IMR-90 (cell line): Measurements from ENCODE around the gene KRT6C. TPM values are rescaled to one million over a fixed set of nuclear protein-coding genes. Genes with fewer than 3 reads are reported as not detected.

Source experiments
- ATAC-seq: fragments of 200-7000 bp; cut with Tn5 transposase; 2 replicates; pipeline ENCODE4 v1.9.1; 2020; ENCODE audit warnings: low read depth, mild to moderate bottlenecking, moderate library complexity
- BruUV-seq: library from RNA; stranded (reverse); fragments of 400-500 nt; replicated peaks from 2 replicates; lab custom pipeline; 2021; lab: Mats Ljungman, UMichigan
- CTCF ChIA-PET: fragments of 300-600 bp; formaldehyde crosslinking; extraction: SDS; loops from one replicate; lab custom pipeline; 2021; ENCODE audit warnings: antibody characterized with exemption; lab: Yijun Ruan, JAX
- POLR2A ChIA-PET: fragments of 300-600 bp; sonication (Branson Sonifier 250); formaldehyde crosslinking; loops from one replicate; lab custom pipeline; 2022; ENCODE audit warnings: antibody characterized with exemption; ENCODE audit not compliant: unreplicated experiment; lab: Charles Lee
- DNase-seq: peaks from one replicate; pipeline ENCODE4 v3.0.0; 2013
- H2AFZ ChIP-seq: replicated peaks from 2 replicates; pipeline ENCODE3; 2013; ENCODE audit warnings: low read length, mild to moderate bottlenecking; ENCODE audit not compliant: poor library complexity
- H2AK5ac ChIP-seq: 2 replicates; pipeline ENCODE4 v1.6.1; 2013; ENCODE audit warnings: low read depth, low read length, inconsistent platforms
- H2AK9ac ChIP-seq: replicated peaks from 2 replicates; pipeline ENCODE3; 2013; ENCODE audit warnings: mild to moderate bottlenecking, low read depth, low read length, moderate library complexity; ENCODE audit not compliant: poor library complexity
- H2BK120ac ChIP-seq: 2 replicates; pipeline ENCODE4 v1.6.1; 2013; ENCODE audit warnings: low read depth, low read length, inconsistent platforms
- H2BK15ac ChIP-seq: 3 replicates; pipeline ENCODE4 v1.6.1; 2013; ENCODE audit warnings: low read depth, low read length, inconsistent platforms
- H2BK20ac ChIP-seq: 2 replicates; pipeline ENCODE4 v1.6.1; 2013; ENCODE audit warnings: low read depth, mild to moderate bottlenecking, inconsistent platforms, low read length, moderate library complexity
- H2BK5ac ChIP-seq: 2 replicates; pipeline ENCODE4 v1.6.1; 2013; ENCODE audit warnings: mild to moderate bottlenecking, low read depth, low read length, inconsistent platforms; ENCODE audit not compliant: poor library complexity, severe bottlenecking
- H3K14ac ChIP-seq: replicated peaks from 2 replicates; pipeline ENCODE4 v1.6.1; 2013; ENCODE audit warnings: low read depth, low read length, inconsistent platforms
- H3K18ac ChIP-seq: 2 replicates; pipeline ENCODE4 v1.6.1; 2013; ENCODE audit warnings: low read depth, low read length, control low read depth
- H3K23ac ChIP-seq: 2 replicates; pipeline ENCODE4 v1.6.1; 2013; ENCODE audit warnings: low read depth, low read length, inconsistent platforms
- H3K27ac ChIP-seq: 2 replicates; pipeline ENCODE4 v1.5.1; 2013; ENCODE audit warnings: mild to moderate bottlenecking, control low read depth, low read length; ENCODE audit not compliant: insufficient read depth
- H3K27me3 ChIP-seq: 2 replicates; pipeline ENCODE4 v1.6.1; 2013; ENCODE audit warnings: low read length; ENCODE audit not compliant: control insufficient read depth, insufficient read depth
- H3K36me3 ChIP-seq: 2 replicates; pipeline ENCODE4 v1.6.1; 2013; ENCODE audit warnings: low read length, mixed read lengths; ENCODE audit not compliant: control insufficient read depth, insufficient read depth
- H3K4ac ChIP-seq: 2 replicates; pipeline ENCODE4 v1.6.1; 2013; ENCODE audit warnings: low read depth, low read length, inconsistent platforms
- H3K4me1 ChIP-seq: 2 replicates; pipeline ENCODE4 v1.6.1; 2013; ENCODE audit warnings: low read length, mixed read lengths; ENCODE audit not compliant: control insufficient read depth, insufficient read depth
- H3K4me2 ChIP-seq: 2 replicates; pipeline ENCODE4 v1.6.1; 2013; ENCODE audit warnings: low read depth, mild to moderate bottlenecking, control low read depth, low read length, moderate library complexity
- H3K4me3 ChIP-seq: 2 replicates; pipeline ENCODE4 v1.5.1; 2013; ENCODE audit warnings: low read depth, mild to moderate bottlenecking, control low read depth, low read length, moderate library complexity; ENCODE audit not compliant: insufficient read depth
- H3K56ac ChIP-seq: 2 replicates; pipeline ENCODE4 v1.6.1; 2013; ENCODE audit warnings: low read length, inconsistent platforms; ENCODE audit not compliant: insufficient read depth; ENCODE audit errors: extremely low read depth
- H3K79me1 ChIP-seq, 2 experiments: 2 replicates each; pipeline ENCODE4 v1.6.1; 2013; ENCODE audit warnings: low read length in 2 of 2, inconsistent platforms in 1 of 2, low read depth in 1 of 2
- H3K9ac ChIP-seq: 2 replicates; pipeline ENCODE4 v1.6.1; 2013; ENCODE audit warnings: low read depth, low read length, control low read depth
- H3K9me1 ChIP-seq: 2 replicates; pipeline ENCODE4 v1.6.1; 2013; ENCODE audit warnings: low read length, inconsistent platforms; ENCODE audit not compliant: insufficient read depth
- H3K9me3 ChIP-seq: 2 replicates; pipeline ENCODE4 v1.6.1; 2013; ENCODE audit warnings: low read length; ENCODE audit not compliant: control insufficient read depth, insufficient read depth
- H4K20me1 ChIP-seq: 2 replicates; pipeline ENCODE4 v1.6.1; 2013; ENCODE audit warnings: low read length, inconsistent platforms; ENCODE audit not compliant: insufficient read depth
- H4K5ac ChIP-seq: 2 replicates; pipeline ENCODE4 v1.6.1; 2013; ENCODE audit warnings: mild to moderate bottlenecking, low read depth, low read length, control low read depth
- H4K8ac ChIP-seq, 2 experiments: 2 replicates each; pipeline ENCODE4 v1.6.1; 2013; ENCODE audit warnings: low read depth in 2 of 2, low read length in 2 of 2, control low read depth in 1 of 2, inconsistent platforms in 1 of 2
- H4K91ac ChIP-seq: 2 replicates; pipeline ENCODE4 v1.6.1; 2013; ENCODE audit warnings: low read depth, low read length, inconsistent platforms; ENCODE audit not compliant: insufficient read depth
- ELK1 ChIP-seq: fragments of 150-350 bp; IDR thresholded peaks from 2 replicates; pipeline ENCODE4 v1.6.1; 2016; ENCODE audit warnings: low read depth, mild to moderate bottlenecking, low read length, moderate library complexity, borderline replicate concordance
- MXI1 ChIP-seq: IDR thresholded peaks from 2 replicates; pipeline ENCODE4 v1.6.1; 2012; ENCODE audit warnings: low read depth, mild to moderate bottlenecking, low read length, moderate library complexity, borderline replicate concordance
- RCOR1 ChIP-seq: IDR thresholded peaks from 2 replicates; pipeline ENCODE4 v1.6.1; 2012; ENCODE audit warnings: mild to moderate bottlenecking, low read length, improper control_type of control experiment; ENCODE audit not compliant: insufficient replicate concordance
- USF2 ChIP-seq: fragments of 150-350 bp; IDR thresholded peaks from 2 replicates; pipeline ENCODE4 v1.6.1; 2017; ENCODE audit warnings: mild to moderate bottlenecking, antibody characterized with exemption, low read length, low read depth
- WGBS, 2 experiments: methylation state at CpG; one replicate each; pipeline versions ENCODE4 v1.1.5 to v1.1.7; 2013; ENCODE audit warnings: missing lambda C conversion rate in 2 of 2; ENCODE audit not compliant: insufficient read length in 1 of 2; ENCODE audit errors: extremely low coverage in 2 of 2; 5-methylcytosine and 5-hydroxymethylcytosine counted together
- dilution Hi-C: fragments of 300-500 bp; cut with HindIII; formaldehyde crosslinking; loops from one replicate; pipeline ENCODE4 v1.14.3; 2018; ENCODE audit warnings: low sequenced_read_pairs; ENCODE audit not compliant: unreplicated experiment
- in situ Hi-C: fragments of 300-500 bp; cut with MboI; formaldehyde crosslinking; loops from 3 replicates; pipeline ENCODE4 v1.14.3; 2019; ENCODE audit warnings: low sequenced_read_pairs, inconsistent platforms, mixed read lengths
- intact Hi-C: fragments of 100-400 bp; cut with micrococcal nuclease; formaldehyde crosslinking; loops from 2 replicates; pipeline ENCODE4 v1.10.0; 2022
- polyA plus RNA-seq, 3 experiments: library from polyadenylated mRNA; depleted of rRNA; stranded (reverse); fragments of >200 nt; gene quantifications; 2 replicates each; pipeline ENCODE4 v1.2.3, GENCODE V29; 2012; ENCODE audit warnings: low replicate concordance in 1 of 3
- total RNA-seq: library from RNA; depleted of rRNA; stranded (reverse); fragments of >200 nt; gene quantifications from 2 replicates; pipeline ENCODE4 v1.2.3, GENCODE V29; 2012; rRNA removed

KRT6C gene
- total and polyA plus RNA-seq, 2 of the 4 experiments (the other 2 are of a cell fraction) = not detected

- Histone ChIP-seq H4K91ac (no peak overlapping the region), H3K9ac (no peak overlapping the region), H3K79me1 (no peaks in the 10 kb centered on the region), H3K4me3 (no peak overlapping the region), H2AK9ac (no peak overlapping the region), H3K4ac (no peak overlapping the region), H3K23ac (no peak overlapping the region), H2BK20ac (no peak overlapping the region), H3K18ac (no peak overlapping the region), H4K8ac (no peak overlapping the region), H3K14ac (no peak overlapping the region), H3K9me1 (peaks cover 6% of the 10 kb centered on the region; the same call in 1 of the 2 replicates), H3K56ac (no peak overlapping the region), H3K27me3 (peaks cover 25% of the 10 kb centered on the region), H2BK5ac (no peak overlapping the region), H4K5ac (no peak overlapping the region), H3K9me3 (no peaks in the 10 kb centered on the region), H2BK15ac (no peak overlapping the region), H3K4me2 (no peak overlapping the region), H2AFZ (no peak overlapping the region), H3K27ac (no peak overlapping the region), H2BK120ac (no peak overlapping the region), H3K36me3 (no peaks in the 10 kb centered on the region), H4K20me1 (no peaks in the 10 kb centered on the region), H2AK5ac (no peak overlapping the region), H3K4me1 (no peaks in the 10 kb centered on the region)
- WGBS, 2 experiments = 0% methylated on average over 1 of the region's 4 CpGs; no CpG with 5 or more reads in 1 of the 2 experiments
- in situ Hi-C loops = no loop called here
- no TSS peak for BruUV-seq
- ChIA-PET POLR2A (interaction anchor here (0.6 kb wide), 1 partner anchor 236 kb away, joined by 7 read pairs; no protein-coding TSS in a partner anchor), CTCF (no interaction called here)
- TF ChIP-seq RCOR1 (no peak), ELK1 (no peak), USF2 (no peak), MXI1 (no peak)
- no peak for DNase-seq
- intact Hi-C loops = no loop called here
- dilution Hi-C loops = no loop called here
- no peak for ATAC-seq
Measured at GRCh38 chr12:52418576-52419110, 55.0 kb downstream of the KRT6C start.

Other genes starting within 250 kb of the KRT6C start
- 0.54 and 1.4 TPM in 2 replicates for gene KRT7, start 240.6 kb downstream of the KRT6C start, total RNA-seq
- 1.4 and 1.7 TPM in 2 replicates for gene KRT7, start 240.6 kb downstream of the KRT6C start, polyA plus RNA-seq (2012; rRNA removed)
- gene KRT86, start 199.2 kb downstream of the KRT6C start, total RNA-seq = not detected in 2 replicates
- 0.06 TPM in 1 of 2 replicates, not detected in the other for gene KRT86, start 199.2 kb downstream of the KRT6C start, polyA plus RNA-seq (2012; rRNA removed)
- gene KRT81, start 182.3 kb downstream of the KRT6C start, total RNA-seq = under 0.01 TPM in 2 replicates
- 0.05 and 0.29 TPM in 2 replicates for gene KRT81, start 182.3 kb downstream of the KRT6C start, polyA plus RNA-seq (2012; rRNA removed)
- not detected in 2 replicates for gene KRT83, start 152.4 kb downstream of the KRT6C start, total RNA-seq
- not detected in 2 replicates for gene KRT83, start 152.4 kb downstream of the KRT6C start, polyA plus RNA-seq (2012; rRNA removed)
- not detected in 2 replicates for gene KRT85, start 106.3 kb downstream of the KRT6C start, total RNA-seq
- not detected in 2 replicates for gene KRT85, start 106.3 kb downstream of the KRT6C start, polyA plus RNA-seq (2012; rRNA removed)
- gene KRT84, start 88.2 kb downstream of the KRT6C start, total RNA-seq = not detected in 2 replicates
- gene KRT84, start 88.2 kb downstream of the KRT6C start, polyA plus RNA-seq (2012; rRNA removed) = not detected in 2 replicates
- not detected in 2 replicates for gene KRT82, start 67.5 kb downstream of the KRT6C start, total RNA-seq
- gene KRT82, start 67.5 kb downstream of the KRT6C start, polyA plus RNA-seq (2012; rRNA removed) = not detected in 2 replicates
- gene KRT75, start 39.4 kb downstream of the KRT6C start, total RNA-seq = not detected in 2 replicates
- gene KRT75, start 39.4 kb downstream of the KRT6C start, polyA plus RNA-seq (2012; rRNA removed) = not detected in 2 replicates
- gene KRT6B, start 21.7 kb downstream of the KRT6C start, total RNA-seq = not detected in 2 replicates
- gene KRT6B, start 21.7 kb downstream of the KRT6C start, polyA plus RNA-seq (2012; rRNA removed) = not detected in 2 replicates
- not detected in 2 replicates for gene KRT6A, start 19.5 kb upstream of the KRT6C start, total RNA-seq
- gene KRT6A, start 19.5 kb upstream of the KRT6C start, polyA plus RNA-seq (2012; rRNA removed) = not detected in 2 replicates
- not detected in 2 replicates for gene KRT5, start 46.6 kb upstream of the KRT6C start, total RNA-seq
- not detected in 2 replicates for gene KRT5, start 46.6 kb upstream of the KRT6C start, polyA plus RNA-seq (2012; rRNA removed)
- not detected in 2 replicates for gene KRT71, start 79.3 kb upstream of the KRT6C start, total RNA-seq
- gene KRT71, start 79.3 kb upstream of the KRT6C start, polyA plus RNA-seq (2012; rRNA removed) = not detected in 2 replicates
- not detected in 2 replicates for gene KRT74, start 100.0 kb upstream of the KRT6C start, total RNA-seq
- gene KRT74, start 100.0 kb upstream of the KRT6C start, polyA plus RNA-seq (2012; rRNA removed) = not detected in 2 replicates
- not detected in 2 replicates for gene KRT72, start 127.7 kb upstream of the KRT6C start, total RNA-seq
- gene KRT72, start 127.7 kb upstream of the KRT6C start, polyA plus RNA-seq (2012; rRNA removed) = not detected in 2 replicates
- not detected in 2 replicates for gene KRT73, start 144.8 kb upstream of the KRT6C start, total RNA-seq
- gene KRT73, start 144.8 kb upstream of the KRT6C start, polyA plus RNA-seq (2012; rRNA removed) = not detected in 2 replicates
- gene KRT2, start 178.4 kb upstream of the KRT6C start, total RNA-seq = not detected in 2 replicates
- not detected in 2 replicates for gene KRT2, start 178.4 kb upstream of the KRT6C start, polyA plus RNA-seq (2012; rRNA removed)
- gene KRT1, start 206.6 kb upstream of the KRT6C start, total RNA-seq = not detected in 2 replicates
- not detected in 2 replicates for gene KRT1, start 206.6 kb upstream of the KRT6C start, polyA plus RNA-seq (2012; rRNA removed)
- not detected in 2 replicates for gene KRT77, start 229.7 kb upstream of the KRT6C start, total RNA-seq
- gene KRT77, start 229.7 kb upstream of the KRT6C start, polyA plus RNA-seq (2012; rRNA removed) = not detected in 2 replicates